HG03097 (cell line): ENCODE measurements around the gene SLC16A8.
"Not testable (repeated sequence)": the region's sequence is repeated elsewhere in the genome, so short reads cannot be mapped to it uniquely, and the experiment has no call there.

ENCODE experiments used
- ATAC-seq: cut with Tn5 transposase; IDR thresholded peaks from one replicate; pipeline ENCODE4 v1.9.1; 2021; ENCODE audit not compliant: unreplicated experiment, low FRiP score

The SLC16A8 gene, protein sequence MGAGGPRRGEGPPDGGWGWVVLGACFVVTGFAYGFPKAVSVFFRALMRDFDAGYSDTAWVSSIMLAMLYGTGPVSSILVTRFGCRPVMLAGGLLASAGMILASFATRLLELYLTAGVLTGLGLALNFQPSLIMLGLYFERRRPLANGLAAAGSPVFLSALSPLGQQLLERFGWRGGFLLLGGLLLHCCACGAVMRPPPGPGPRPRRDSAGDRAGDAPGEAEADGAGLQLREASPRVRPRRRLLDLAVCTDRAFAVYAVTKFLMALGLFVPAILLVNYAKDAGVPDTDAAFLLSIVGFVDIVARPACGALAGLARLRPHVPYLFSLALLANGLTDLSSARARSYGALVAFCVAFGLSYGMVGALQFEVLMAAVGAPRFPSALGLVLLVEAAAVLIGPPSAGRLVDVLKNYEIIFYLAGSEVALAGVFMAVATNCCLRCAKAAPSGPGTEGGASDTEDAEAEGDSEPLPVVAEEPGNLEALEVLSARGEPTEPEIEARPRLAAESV

DNA sequence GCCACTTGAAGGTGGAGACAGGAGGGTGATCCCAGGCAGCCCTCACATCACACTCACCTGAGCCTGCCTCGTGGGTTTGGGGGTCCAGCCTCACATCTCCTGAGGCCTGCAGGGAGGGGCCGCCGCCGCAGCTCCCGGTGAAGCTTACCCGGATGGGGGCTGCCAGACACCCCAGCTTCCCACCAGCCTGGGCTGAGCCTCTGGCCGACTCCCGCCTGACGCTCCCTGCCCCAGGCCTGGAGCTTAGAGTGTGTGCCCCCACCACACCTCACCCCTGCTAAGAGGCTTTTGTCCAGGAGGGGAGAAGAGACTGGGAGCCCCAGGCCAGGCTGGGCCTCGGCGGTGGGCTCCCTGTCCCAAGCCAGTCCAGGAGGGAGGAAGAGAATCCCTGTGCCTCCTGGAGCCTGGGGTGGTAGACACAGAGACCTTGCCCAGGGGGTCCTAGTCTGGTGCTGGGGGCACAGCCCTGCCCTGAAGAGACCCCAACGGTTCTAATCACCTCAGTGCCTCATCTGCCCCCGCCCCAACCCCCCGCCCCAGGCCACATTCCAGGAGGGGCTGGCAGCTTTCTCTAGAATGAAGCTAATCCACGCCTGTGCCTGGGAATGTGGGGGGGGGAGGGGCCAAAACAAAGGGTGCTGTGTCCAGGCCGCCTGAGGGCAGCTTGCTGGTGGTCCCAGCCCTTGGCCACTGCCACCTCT, at the start of gene SLC16A8:
SLC16A8 (minus strand) TSS at position 254 of the 701 bp plus-strand sequence. CDS start 1,311 bp downstream, outside the sequence.
- no peak for ATAC-seq

DNA sequence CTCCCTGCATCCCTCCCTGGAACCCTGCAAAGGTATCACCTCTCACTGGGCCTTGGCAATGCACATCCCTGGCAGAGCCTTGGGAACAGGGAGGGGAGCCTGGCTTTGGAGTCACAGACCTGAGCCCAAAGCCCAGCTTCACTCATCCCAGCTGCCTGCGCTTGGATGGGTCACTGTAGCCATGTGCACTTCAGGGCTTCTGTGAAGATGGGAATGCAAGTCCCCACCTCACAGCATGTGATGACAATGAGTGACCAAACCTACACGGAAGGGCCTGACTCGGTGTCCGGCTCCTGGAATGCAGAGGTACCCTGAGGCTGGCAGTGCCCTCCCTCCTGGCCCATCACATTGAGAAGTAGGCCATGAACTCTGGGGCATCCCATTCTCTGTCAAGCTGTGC, 49.3 kb upstream of the SLC16A8 start:
- ATAC-seq = no peak

DNA sequence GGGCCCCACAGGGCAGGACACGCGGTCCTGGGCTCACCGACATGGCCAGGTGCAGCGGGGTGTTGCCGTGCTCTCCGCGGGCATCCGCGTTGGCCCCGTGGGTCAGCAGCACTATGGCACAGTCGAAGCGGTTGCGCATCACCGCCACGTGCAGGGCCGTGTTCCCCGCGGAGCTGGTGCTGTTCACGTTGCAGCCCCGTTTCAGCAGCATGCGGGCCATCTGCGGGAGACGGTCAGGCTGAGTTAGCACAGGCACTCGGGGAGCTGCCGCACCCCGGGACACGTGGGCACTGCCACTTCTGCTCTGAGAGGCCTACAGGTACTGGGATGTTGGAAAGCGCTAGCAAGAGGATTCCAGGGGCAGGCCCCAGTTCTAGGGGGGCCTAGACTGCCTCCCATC, 48.8 kb upstream of the SLC16A8 start:
- ATAC-seq = no peak

DNA sequence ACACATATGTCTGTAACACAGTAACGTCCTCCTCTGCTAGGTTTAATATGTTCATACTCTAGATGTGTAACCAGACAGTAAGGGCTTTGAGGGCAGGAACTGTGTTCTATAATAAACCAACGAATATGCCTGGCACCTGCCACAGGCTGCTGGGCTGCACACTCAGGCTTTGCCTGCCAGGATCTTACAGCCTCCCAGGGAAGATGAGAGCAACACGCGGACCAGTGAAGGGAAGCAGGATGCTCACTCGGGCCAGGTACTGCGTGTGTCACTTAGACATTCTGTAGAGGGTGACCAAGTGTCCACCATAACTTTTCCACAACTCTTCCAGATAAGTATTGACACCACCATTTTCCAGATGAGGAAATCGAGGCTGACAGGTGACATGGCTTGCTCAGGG, 48.2 kb upstream of the SLC16A8 start:
- ATAC-seq = no peak

DNA sequence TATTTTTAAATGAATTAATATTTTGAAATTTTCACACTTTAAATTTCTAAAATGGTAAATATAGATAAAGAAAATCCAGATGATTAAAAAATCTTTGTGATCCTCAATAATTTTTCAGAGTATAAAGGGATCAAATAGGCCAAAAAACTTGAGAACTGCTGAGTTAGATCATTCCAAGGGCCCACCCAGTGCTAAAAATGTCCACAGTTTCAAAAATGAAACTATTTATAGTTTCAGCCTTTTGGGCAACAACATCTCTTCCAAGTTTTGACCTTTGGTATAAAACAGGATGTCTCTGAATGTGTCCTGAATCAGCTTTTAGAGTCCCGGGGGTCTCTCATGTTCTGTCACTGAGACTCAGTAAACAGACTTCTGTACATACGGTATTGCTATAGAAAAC, 47.4 kb upstream of the SLC16A8 start:
- ATAC-seq = no peak

DNA sequence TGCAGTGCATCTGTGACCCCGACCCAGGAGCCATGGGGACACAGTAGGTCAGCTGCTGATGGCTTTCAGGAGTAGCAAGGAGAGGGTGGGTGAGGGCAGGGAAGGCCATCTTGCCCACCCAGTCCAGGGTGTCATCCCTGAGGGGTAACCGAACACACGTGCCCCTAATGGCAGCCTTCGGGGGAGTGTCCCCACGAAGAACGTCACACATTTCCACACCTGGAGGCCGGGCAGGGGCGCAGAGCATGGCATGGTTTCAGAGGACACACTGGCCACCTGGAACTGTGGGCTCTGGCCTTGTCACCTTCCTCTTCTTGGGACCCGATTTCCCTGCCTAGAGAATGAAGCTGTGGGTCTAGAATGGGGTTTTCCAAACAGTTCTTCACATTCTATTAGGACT, 45.9 kb upstream of the SLC16A8 start:
- no peak for ATAC-seq

DNA sequence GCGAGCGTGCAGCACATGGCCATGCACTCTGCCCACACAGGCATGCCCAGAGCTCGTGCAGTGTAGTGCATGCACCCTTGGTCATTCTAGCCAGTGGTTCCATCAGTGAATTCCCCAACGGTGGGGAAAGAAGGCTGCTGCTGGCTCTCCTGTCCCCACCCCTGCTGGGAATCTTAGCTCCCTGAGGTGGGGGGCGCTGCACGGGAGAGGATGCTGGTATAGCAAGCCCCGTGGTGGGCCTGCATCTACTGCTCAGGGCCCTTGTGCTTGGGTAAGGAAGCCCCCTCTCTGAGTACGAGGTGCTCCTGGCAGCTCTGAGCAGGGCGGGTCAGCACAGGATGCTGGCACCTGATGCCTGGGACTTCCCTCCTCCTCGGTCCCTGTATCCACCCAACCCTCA, 45.0 kb upstream of the SLC16A8 start:
- no peak for ATAC-seq

DNA sequence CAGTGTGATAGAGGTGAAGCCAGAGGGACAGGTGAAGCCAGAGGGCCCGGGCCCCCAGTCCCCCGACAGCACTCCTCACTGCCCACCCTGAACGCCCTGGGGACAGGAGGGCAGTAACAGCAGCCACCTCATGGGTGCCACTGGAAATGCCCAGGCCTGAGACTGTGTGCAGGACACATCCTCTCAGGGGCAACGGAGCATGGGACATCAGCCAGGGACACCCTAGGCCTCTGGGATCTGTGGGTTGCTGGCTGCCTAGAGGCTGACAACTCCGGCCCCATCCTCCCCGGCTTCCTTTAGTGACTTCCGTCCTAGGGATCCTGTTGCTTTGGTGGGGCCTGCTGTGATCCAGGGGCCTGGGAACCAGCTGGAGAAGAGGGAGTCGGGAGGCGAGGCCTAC, 43.9 kb upstream of the SLC16A8 start:
- no peak for ATAC-seq

DNA sequence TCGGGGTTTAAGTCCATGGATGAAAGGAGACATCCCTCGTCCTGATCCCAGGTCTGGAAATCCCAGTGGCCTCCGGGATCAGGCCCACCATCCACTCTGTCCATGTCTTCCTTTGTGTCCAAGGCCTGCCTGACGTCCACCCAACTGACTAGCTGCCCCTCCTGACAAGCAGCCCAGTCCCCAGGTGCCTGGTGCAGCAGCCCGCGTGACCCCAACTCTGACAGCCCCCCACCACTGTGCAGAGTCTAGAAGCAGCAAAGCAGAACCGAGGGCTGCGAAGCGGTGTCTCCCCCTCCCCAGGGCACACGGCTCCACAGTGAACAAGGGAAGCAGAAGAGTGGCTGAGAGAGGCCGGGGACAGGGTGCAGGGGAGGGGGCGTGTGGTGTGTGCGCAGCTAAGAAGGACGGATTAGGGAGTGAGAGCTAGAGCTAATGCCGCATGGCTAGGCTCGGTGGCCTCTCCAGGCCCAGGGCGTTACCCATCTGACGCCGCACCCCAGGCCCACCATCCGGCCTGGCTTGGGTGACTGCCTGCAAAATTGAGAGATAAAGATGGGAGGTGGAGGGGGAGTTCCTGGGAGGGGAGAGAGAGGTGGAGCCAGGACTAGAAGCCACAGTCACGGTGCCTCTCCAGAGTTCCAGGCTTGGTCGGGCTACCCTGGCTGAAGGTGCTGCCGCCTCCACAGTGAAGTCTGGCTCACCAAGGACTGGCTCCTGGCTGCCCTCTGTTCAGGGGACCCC, 43.1 kb upstream of the SLC16A8 start:
- no peak for ATAC-seq

DNA sequence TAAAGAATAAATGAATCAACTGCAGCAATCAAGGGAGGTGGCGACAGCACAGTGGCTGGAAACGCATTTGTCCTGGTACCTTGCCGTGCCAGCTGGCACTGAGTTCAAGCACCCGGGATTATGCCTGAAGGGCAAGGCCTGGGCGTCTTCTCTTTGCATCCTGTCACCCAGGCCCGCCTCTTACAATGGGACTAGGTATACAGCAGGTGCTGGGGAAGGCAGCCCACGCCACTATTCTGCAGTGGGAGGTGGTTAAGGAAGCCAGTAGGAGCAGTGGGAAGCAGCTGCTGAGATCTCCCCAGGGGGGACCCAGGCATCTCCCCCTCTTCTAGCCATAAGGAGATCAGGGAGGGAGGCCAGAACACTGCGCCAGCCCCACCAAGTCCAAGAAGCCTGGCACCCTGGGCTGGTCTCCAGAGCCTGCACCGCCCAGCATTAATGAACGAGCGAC, 41.8 kb upstream of the SLC16A8 start:
- no peak for ATAC-seq

DNA sequence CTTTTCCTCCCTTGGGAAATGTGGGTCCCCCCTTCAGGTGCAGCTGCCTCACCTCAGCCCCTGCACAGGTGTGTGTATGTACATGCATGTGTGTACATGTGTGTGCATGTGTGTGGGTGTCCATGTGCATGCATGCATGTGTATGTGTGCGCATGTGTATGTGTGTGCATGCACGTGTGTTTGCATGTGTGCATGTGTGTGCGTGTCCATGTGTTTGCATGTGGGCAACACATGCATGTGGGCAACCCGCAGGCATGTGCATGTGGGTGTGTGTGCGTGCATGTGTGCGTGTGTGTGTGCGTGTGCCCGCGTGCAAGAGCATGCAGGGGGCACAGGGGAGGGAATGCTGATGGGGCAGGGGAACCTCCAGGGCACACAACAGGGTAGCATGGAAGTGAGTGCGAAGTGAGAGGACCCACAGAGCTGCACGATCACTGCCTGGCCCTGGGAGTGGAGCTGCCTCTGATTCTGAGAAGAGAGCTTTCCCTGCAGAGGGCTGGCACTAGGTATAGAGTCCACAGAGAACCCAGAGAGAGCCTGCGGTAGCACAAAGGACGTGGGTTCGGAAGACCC, 41.1 kb upstream of the SLC16A8 start:
- no peak for ATAC-seq

DNA sequence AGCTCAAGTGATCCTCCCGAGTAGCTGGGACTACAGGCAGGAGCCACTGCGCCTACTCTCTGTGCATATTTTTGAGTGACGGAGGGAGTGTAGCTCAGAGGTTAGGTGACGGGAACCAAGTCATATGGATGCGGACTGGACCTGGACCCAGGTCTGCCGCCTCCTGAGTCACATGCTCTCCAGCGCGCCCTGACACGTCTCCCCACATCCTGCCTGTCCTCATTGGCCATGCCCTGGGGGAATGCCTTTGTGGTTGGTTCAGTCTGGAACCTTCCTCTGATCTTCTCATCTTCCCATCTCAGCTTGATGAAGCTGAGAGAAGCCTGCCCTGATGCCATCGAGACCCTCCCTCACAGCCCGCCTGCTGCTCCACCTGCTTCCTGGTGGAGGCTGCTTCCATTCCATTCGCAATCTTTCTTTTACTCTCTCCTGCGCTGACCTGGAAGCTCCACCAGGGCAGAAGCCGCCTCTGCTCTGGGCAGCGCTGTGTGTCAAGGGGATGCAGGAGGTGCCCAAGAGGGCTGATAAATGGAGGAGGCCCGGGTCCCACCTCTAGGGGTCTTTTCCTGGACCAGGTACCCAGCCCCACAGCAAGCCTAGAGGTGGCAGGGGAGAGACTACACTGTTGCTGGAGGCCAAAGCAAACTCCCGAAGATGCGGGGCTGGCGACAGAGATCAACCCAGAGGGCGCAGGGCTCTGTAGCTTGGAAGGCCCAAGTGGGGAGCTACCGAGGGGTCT, 40.4 kb upstream of the SLC16A8 start:
- no peak for ATAC-seq

DNA sequence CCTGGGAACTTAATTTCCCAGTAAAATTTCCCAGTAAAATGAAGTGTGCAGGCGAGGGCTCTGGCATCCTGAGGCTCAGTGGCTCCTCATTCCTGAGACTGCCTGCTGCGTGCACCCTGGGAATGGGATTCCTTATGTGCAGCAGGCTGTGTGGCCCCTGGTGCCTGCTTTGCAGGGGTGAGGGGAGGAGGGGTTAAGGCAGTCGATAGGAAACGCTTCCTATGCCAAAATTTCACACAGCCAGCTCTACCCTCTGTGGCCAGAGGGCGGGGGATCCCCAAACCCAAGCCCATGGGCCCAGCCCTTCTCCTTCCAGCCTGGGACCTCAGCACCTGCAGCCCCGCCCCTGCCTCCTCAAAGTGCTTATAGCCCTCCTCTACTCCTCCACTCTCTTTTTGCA, 38.6 kb upstream of the SLC16A8 start:
- no peak for ATAC-seq

DNA sequence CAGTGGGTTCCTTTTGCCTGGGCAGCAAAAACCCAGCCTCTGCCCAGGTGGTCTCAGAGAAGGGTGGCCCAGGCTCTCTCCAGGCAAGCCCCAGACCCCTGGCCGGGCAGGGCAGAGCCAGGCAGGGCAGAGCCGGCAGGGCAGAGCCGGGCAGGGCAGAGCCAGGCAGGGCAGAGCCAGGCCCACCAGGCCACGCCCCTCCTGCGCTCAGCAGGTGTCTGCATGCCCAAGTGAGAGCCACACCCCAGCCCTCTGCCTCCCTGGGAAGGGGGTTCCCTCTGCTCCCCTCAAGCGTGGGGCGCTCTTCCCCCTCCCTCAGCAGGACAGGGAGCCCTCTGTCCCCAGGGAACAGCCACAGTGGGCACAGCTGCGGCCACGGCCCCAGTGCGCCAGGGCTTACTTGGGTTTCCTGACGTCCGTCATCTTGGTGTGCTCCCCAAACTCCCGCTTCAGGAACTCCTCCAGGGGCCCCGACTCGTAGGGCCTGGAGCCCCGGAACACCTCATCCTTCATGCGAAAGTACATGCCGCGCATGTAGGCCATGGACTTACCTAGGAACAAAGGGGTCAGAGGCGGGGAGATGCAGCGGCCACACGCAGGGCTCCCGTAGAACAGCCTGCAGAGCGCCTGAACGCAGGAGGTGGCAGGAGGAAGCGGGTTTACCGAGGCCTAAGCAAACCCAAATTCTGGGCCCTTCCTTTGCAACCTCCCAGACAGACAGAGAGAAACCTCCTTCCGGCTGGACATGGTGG, 36.6 kb upstream of the SLC16A8 start:
- ATAC-seq = no peak

DNA sequence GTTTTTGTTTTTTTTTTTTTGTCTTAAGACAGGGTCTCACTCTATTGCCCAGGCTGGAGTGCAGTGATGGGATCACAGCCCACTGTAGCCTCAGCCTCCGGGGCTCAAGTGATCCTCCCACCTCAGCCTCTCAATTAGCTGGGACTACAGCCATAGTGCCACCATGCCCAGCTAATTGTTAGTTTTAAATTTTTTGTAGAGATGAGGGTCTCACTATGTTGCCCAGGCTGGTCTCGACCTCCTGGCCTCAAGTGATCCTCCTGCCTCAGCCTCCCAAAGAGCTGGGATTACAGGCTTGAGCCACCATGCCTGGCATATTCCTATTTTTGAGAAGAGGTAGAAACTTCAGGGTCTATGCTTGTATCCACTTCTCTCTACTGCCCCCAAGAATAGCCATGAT, 34.8 kb upstream of the SLC16A8 start:
- not testable (repeated sequence) for ATAC-seq

DNA sequence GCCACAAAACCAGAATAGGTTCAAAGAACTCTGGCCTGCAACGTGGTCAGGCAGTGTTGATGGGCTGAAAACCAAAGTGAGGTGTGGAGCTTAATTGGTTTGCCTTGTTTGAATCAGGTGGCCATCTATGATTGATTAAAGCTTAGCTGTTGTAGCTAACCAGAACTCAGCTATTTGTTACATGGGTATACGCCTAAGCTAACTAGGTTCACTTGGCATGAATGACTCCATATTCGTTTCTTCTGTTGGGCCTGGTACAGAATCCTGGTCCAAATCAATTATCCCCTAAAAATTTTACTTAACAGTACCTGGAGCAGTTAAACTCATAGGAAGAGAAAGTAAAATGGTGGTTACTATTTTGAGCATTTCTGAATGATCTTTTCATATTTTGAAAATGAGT, 34.2 kb upstream of the SLC16A8 start:
- no peak for ATAC-seq

DNA sequence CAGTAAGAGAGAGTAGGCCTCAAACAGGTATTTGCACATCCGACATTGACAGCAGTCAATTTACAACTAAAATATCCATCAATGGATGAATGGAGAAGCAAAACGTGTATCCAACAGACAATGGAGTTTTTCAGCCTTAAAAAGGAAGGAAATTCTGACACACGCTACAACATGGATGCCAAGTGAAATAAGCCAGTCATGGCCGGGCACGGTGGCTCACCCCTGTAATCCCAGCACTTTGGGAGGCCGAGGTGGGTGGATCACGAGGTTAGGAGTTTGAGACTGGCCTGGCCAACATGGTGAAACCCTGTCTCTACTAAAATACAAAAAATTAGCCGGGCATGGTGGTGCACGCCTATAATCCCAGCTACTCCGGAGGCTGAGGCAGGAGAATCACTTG, 33.6 kb upstream of the SLC16A8 start:
- ATAC-seq = not testable (repeated sequence)

DNA sequence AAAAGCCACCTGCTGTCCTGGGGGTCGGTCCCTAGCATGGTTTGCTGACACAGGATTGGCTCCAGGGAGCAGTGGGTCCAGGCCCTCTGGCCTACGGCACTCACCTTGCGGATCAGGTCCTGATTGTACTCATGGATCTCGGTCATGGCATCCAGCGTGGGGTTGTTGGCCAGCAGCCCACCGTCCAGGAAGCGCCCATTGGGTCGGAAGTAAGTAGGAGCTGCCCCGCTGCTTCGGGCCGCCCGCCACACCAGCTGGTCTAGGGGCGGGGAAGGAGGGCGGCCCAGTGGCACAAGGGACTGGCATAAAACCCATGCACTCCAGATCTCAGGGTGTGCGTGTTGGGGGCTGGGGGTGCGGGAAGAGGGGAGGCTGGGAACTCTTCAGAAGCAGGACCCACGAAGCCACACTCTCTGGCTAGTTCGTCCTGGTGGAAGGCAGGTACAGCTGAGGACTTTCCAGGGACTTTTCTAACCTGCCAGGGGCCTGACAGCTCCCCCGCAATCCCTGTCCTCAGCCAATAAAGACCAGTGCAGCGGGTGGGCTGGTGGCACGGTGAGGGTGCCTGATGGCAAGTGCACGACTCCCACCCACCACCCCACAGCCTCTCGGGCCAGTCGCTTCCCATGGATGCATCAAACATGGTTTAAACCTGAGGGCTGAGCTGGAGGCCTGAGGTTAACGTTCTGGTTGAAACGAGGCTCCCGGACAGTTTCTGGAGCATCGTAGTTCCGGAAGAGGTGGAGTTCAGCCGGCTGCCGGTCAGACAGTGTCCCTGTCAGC, 31.6 kb upstream of the SLC16A8 start:
- no peak for ATAC-seq
